HG02759 (cell line): ENCODE measurements around the gene FATE1.

Experiments
- ATAC-seq: cut with Tn5 transposase; IDR thresholded peaks from one replicate; pipeline ENCODE4 v1.9.1; 2021; ENCODE audit warnings: mild to moderate bottlenecking, moderate library complexity; ENCODE audit not compliant: unreplicated experiment

Gene FATE1

DNA sequence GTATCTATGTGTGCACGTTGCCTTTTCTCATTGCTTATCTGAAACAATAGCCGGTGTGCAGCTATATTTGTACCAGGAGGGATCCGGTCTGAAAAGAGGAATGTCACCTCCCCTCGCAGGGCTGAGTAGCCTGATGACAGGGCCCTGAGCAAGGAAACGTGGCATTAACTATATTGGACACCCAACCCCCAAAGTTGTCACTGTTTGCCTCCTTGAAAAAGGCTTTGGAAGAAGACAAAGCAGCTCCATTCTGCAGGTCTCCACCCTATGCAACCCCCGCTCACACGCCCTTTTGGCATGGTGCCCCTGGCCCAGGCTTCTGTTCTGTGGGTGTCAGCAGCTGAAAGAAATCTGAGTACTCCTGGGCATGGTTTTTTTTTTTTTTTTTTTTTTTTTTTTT, 12.3 kb upstream of the FATE1 start:
- ATAC-seq, result no peak

DNA sequence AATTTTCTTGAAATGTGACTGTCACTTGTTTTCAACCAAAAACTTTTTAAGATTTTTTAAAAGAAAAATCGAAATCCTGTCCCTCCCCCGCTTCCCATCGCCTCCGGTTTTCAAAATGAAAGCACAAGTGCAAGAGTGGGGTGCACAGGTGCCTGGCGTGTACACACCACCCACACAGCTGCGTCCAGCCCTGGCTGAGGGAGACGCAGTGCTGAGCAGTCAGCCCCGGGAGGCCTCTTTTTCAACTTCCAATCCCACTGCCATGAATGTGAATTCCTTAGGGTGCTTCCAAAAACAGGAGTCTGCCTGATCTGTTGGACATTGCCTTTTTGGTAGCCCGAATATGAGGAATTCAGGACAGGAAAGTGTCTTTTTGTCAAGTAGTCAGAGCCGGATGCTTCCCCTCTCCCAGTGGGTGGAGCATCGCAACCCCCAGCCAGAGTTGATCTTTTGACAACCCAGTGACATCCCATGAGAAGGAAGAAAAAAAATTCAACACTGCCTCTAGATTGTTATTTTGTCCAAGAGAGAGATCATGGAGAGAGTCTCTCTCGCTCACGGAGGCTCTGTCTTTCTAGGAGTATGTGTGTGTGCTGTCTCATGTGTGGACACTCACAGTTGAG, 11.7 kb upstream of the FATE1 start:
- no peak for ATAC-seq

DNA sequence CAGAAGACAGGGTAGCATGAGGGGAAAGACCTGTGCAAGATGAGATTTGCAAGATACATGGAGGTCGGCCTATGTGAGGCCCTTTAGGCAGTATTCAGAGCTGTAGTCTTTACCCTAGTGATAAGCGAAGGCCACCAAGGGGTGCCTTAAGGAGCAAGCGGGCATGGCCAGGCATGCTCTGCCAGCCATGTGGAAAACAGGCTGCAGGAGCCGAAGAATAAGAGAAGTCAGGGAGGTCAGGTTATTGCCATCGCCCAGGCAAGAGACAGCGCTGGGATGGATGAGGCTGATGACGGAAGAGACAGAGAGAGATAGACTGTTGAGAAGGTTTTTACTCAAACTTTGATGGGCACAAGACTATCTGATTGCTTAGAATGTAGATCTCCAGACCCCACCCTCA, 7.0 kb upstream of the FATE1 start:
- ATAC-seq, result no peak

DNA sequence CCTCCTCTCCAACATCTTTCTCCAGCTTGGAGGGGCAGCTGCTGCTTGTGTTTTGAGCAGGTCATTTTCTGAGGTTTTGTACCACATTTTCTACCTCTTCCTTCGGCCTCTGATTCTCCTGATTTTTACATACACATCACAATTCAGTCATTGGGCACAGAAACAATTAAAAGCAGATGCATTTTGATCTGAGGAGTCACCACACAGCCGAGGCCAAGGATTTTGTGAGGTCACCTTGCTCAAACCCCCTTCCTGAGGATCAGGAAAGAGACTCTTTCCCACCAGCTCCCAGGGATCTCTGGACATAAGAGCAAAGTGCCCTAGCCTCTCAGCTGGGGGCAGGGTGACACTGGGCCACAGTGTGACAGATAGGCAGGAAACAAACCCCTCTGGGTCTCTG, 5.4 kb upstream of the FATE1 start:
- no peak for ATAC-seq

- no peak for ATAC-seq
Measured at GRCh38 chrX:151711154-151711553, 4.7 kb upstream of the FATE1 start.

GRCh38 chrX:151711787-151712186, 4.0 kb upstream of the FATE1 start:
- no peak for ATAC-seq

- ATAC-seq, result no peak
Measured at GRCh38 chrX:151712253-151712652, 3.6 kb upstream of the FATE1 start.

DNA sequence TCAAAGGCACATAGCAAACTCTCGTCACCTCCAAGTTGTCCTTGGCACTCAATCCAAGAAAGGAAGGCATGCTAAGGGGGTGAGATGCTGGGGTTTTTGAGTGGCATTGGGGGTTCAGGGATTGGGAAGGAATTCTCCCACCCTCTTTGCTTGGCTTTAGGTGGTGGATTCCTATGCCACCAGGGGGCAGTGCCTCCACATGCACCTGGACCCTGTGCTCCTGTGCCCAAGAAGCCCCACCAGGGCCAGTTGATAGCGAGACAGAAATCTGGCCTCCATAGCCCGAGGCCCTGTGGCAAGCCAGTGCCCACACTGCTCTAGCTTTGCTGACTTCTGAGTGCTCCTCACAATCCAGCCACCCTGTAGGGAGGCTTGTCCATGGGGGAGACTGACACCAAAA, 2.0 kb upstream of the FATE1 start:
- no peak for ATAC-seq

GRCh38 chrX:151714362-151714761, 1.5 kb upstream of the FATE1 start:
- no peak for ATAC-seq

DNA sequence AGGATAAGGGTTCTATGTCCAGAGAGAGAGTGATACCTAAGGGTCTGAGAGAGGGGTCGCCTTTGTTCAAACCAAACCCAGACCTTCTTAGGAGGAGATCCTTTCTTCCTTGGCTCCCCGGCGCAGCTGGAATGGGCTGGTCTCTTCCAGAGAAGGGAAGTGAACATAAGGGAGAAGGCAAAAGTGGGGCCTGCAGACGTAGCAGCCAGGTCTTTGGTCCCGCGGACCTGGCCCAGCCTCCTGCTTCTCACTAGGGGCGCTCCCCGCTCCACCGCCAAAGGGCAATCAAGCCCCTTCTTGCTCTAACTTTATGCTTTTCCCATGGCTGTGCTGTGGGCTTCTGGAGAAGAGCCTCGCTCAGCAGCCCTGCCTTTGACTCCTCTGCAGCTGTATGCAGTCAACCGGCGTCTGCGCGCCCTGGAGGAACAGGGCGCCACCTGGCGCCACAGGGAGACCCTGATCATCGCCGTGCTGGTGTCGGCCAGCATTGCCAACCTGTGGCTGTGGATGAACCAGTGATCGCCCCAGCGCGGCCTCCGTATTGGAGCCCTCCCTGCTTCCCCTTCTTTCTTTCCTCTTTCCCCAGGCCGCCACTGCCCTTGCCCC, 6.5 kb downstream of the FATE1 start:
- ATAC-seq, result no peak

- ATAC-seq, result no peak
Measured at GRCh38 chrX:151723156-151723760, 7.4 kb downstream of the FATE1 start.

DNA sequence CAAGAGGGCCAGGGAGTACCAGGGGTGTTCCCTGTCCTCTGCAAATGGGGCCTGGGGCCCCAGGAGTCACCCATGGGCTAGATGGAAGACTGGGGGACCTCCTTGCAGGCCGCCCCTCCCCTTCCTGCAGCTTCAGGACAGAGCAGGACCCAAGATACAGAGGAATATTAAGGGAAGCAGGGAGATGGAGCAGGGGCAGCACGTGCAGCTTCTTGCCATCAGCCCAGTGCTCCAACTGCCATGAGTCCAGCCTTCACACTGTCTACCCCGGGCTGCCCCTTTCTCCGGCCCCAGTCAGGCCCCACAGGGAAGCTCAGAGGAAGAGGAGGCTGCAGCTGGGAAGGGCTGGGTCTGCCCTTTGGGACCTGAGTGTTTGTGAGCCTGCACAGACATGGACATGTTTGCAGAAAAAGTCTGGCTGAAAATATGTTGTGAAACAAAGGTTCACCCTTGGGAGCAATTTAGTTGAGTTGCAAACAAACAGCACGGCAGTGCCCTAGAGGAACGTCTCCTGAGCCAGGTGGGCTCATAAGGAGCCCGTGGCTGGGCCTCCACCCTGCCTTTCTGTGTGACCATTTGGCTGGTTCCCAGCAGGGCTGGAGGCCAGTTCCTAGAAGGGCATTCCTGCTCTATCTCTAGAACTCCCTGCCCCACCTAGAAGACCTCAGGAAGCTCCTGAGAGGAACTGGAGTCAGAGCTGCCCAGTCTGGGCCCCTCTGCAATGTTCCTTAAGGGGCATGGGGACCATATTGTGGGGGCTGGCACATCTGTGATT, 8.9 kb downstream of the FATE1 start:
- no peak for ATAC-seq

GRCh38 chrX:151725338-151725614, 9.4 kb downstream of the FATE1 start:
- ATAC-seq, result no peak

- ATAC-seq, result no peak
Measured at GRCh38 chrX:151726751-151727150, 10.9 kb downstream of the FATE1 start.

DNA sequence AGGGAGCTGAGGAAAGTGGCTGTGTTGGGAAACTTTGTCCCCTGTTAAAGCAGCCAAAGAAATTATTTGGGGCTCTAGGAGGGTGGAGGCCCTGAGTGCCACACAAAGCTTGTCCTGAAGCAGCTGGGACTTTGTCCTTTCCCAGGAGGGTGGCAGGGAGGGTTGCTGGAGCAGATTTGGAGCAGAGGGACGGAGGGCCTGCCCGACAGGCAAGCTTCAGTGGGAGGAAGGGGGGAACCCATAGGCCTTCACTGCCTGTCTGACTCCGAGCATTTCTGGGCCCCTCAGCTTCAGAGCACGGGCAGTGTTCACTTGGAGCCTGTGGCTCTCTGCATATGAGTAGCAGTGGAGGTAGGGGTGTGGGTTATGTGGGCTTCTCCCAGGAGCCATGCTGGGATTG, 11.5 kb downstream of the FATE1 start:
- ATAC-seq, result no peak

DNA sequence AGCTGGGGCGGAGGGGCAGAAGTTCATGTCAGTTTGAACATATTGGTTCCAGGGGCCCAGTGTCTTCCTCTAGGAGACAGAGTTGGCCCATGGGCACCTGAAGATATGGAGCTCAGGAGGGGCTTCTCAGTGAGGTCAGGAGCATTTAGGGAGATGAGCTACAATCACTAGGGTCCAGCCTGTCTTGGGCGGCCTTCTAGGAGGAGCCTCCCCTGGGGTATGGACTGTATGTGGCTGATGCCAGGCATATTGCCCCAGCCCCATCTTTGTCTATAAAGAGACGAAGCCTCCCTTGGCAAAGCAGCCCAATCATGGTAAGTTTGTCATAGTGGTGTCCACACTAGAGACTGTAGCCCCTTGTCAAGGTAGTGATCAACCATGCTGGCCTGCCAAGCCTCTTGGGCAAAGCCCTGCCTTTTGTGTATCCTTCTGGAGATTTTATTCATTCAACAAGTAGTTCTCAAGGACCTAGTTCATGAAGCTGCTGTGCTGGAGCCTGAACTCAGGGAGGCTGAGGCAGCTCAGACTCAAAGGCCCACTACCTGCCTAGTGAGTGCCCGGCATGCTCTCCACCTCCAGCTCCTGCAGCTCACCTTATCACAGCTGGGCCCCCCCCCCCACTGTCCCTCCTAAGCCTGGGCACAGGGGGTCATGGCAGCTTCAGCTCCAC, 13.4 kb downstream of the FATE1 start:
- no peak for ATAC-seq

DNA sequence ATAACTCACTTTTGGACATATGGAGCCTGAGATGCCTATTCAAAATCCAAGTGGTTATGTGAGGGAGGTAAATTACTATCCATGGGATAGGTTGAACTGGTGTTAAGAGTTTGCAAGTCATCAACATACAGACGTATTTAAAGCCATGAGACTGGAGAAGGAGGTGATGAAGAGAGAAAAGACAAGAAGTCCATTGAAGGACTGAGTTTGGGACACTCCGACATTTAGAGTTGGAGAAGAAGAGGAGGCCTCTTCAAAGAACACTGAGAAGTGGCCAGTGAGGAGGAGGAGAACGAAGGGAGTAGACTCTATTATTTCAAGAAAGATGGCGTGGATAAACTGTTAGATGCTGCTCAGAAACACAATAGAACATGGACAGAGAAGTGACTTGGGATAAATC, 18.6 kb downstream of the FATE1 start, which contains the start of gene CNGA2:
TSS of gene CNGA2 (plus strand) at position 301 of the 400 bp plus-strand sequence. CDS start 3,738 bp downstream, outside the sequence.
- ATAC-seq, result no peak

- ATAC-seq, result no peak
Measured at GRCh38 chrX:151735219-151735618, 19.4 kb downstream of the FATE1 start.

- ATAC-seq, result no peak
Measured at GRCh38 chrX:151736685-151737084, 20.9 kb downstream of the FATE1 start.

DNA sequence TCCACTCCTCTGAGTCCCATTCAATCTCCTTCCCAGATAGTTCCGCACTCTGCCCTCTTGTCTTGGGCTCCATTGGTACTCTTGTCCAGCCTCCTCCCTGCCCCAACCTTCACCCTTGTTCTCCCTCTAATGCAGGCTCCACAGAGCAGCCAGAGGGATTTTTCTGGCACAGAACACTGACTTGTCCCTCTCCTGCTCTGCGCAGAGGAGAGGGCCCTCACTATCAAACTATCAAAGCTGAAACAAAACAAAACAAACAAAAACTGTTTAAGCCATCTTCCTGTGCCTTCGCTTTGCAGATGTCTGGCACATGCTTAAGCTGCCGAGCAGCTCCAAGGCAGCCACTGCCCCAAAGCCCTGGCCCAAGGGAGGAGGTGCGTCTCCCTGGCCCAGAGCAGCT, 21.7 kb downstream of the FATE1 start:
- ATAC-seq, result no peak

- ATAC-seq, result no peak
Measured at GRCh38 chrX:151738751-151739150, 22.9 kb downstream of the FATE1 start.
